HL-60 (cell line): Measurements from ENCODE around the gene DOCK9.

ENCODE experiments used
- DNase-seq, 2 experiments: peaks; one replicate each; pipeline ENCODE4 v3.0.0-alpha.2; 2010 to 2020; ENCODE audit warnings: low read depth in 1 of 2, low spot score in 1 of 2
- H3K27ac ChIP-seq: fragments of 250-450 bp; sonication (Bioruptor Pico); replicated peaks from 2 replicates; pipeline ENCODE4 v1.5.1; 2020; ENCODE audit warnings: mild to moderate bottlenecking, moderate library complexity
- H3K27me3 ChIP-seq: fragments of 250-450 bp; sonication (Bioruptor Pico); 2 replicates; pipeline ENCODE4 v1.5.1; 2021; ENCODE audit warnings: mild to moderate bottlenecking, moderate library complexity; ENCODE audit not compliant: insufficient read depth, poor library complexity, severe bottlenecking
- H3K4me3 ChIP-seq: replicated peaks from 2 replicates; pipeline ENCODE4 v1.5.1; 2011; ENCODE audit warnings: mild to moderate bottlenecking, control low read depth, low read length; ENCODE audit not compliant: insufficient read depth
- GABPA ChIP-seq: IDR thresholded peaks from 2 replicates; pipeline ENCODE4 v1.6.1; 2012; ENCODE audit warnings: low read depth
- POLR2AphosphoS5 ChIP-seq: IDR thresholded peaks from 2 replicates; pipeline ENCODE4 v1.6.1; 2012; ENCODE audit warnings: low read depth
- SPI1 ChIP-seq: IDR thresholded peaks from 2 replicates; pipeline ENCODE4 v1.6.1; 2012; ENCODE audit warnings: low read depth, mild to moderate bottlenecking, borderline replicate concordance
- TF ChIP-seq, protein P1 (sequence below): IDR thresholded peaks from one replicate; pipeline ENCODE4 v1.5.1; 2011; ENCODE audit warnings: low read length, control low read depth, inconsistent platforms; ENCODE audit not compliant: insufficient read depth
- TF ChIP-seq, protein P2 (sequence below): IDR thresholded peaks from 2 replicates; pipeline ENCODE4 v1.6.1; 2012; ENCODE audit warnings: low read depth; ENCODE audit not compliant: insufficient replicate concordance

DOCK9 gene

DNA sequence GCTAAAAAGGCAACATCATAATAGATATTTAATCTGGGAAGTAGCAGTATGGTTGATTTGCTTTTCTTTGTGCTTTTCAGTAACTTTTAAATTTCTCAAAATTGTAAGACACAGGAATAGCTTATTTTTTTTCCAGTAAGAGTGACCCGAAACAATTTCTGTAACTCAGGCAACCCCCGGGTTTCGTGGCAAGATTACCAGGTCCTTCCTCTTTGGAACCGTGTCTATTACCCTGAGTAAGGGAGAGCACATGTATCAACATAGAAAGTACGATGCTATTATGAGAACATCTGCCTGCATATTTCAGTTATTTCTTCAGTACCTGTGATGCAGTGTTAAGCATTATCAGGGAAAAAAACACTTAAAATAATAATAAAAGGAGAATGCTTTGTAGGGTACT lies 64.1 kb downstream of the DOCK9 start:
- no peak for DNase-seq
- Histone ChIP-seq H3K27me3 (peaks cover 21% of the 10 kb centered on the region), H3K27ac (no peak overlapping the region), H3K4me3 (no peak overlapping the region)
- no peak for TF ChIP-seq SPI1
- TF ChIP-seq, protein P1, sequence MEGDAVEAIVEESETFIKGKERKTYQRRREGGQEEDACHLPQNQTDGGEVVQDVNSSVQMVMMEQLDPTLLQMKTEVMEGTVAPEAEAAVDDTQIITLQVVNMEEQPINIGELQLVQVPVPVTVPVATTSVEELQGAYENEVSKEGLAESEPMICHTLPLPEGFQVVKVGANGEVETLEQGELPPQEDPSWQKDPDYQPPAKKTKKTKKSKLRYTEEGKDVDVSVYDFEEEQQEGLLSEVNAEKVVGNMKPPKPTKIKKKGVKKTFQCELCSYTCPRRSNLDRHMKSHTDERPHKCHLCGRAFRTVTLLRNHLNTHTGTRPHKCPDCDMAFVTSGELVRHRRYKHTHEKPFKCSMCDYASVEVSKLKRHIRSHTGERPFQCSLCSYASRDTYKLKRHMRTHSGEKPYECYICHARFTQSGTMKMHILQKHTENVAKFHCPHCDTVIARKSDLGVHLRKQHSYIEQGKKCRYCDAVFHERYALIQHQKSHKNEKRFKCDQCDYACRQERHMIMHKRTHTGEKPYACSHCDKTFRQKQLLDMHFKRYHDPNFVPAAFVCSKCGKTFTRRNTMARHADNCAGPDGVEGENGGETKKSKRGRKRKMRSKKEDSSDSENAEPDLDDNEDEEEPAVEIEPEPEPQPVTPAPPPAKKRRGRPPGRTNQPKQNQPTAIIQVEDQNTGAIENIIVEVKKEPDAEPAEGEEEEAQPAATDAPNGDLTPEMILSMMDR, result no peak
- no peak for TF ChIP-seq POLR2AphosphoS5
- TF ChIP-seq GABPA, result no peak
- TF ChIP-seq, protein P2, sequence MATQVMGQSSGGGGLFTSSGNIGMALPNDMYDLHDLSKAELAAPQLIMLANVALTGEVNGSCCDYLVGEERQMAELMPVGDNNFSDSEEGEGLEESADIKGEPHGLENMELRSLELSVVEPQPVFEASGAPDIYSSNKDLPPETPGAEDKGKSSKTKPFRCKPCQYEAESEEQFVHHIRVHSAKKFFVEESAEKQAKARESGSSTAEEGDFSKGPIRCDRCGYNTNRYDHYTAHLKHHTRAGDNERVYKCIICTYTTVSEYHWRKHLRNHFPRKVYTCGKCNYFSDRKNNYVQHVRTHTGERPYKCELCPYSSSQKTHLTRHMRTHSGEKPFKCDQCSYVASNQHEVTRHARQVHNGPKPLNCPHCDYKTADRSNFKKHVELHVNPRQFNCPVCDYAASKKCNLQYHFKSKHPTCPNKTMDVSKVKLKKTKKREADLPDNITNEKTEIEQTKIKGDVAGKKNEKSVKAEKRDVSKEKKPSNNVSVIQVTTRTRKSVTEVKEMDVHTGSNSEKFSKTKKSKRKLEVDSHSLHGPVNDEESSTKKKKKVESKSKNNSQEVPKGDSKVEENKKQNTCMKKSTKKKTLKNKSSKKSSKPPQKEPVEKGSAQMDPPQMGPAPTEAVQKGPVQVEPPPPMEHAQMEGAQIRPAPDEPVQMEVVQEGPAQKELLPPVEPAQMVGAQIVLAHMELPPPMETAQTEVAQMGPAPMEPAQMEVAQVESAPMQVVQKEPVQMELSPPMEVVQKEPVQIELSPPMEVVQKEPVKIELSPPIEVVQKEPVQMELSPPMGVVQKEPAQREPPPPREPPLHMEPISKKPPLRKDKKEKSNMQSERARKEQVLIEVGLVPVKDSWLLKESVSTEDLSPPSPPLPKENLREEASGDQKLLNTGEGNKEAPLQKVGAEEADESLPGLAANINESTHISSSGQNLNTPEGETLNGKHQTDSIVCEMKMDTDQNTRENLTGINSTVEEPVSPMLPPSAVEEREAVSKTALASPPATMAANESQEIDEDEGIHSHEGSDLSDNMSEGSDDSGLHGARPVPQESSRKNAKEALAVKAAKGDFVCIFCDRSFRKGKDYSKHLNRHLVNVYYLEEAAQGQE, result no peak

DNA sequence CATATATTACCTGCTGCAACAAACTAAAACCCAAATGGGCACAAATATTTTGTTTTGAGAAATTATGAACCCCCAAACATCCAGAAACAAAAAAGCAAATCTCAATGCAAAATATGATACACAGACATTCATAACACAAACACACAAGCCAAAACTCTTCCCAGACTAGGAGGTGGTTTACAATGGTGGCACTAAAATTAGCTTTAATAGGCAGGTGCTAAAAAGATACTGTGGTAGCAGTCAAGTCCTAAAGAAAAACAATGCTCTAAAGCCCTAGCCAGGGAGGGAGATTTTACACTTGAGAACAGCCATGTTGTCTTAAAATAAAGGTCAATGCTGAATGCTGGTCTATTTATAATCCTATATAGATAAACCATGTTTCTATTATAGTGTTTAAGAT lies 65.0 kb downstream of the DOCK9 start:
- TF ChIP-seq POLR2AphosphoS5 (no peak), GABPA (no peak), SPI1 (no peak)
- TF ChIP-seq, protein P2, result no peak
- TF ChIP-seq, protein P1, result no peak
- no peak overlapping the region for H3K27ac ChIP-seq
- no peak for DNase-seq
- H3K4me3 ChIP-seq, result no peak overlapping the region
- peaks cover 28% of the 10 kb centered on the region for H3K27me3 ChIP-seq

DNA sequence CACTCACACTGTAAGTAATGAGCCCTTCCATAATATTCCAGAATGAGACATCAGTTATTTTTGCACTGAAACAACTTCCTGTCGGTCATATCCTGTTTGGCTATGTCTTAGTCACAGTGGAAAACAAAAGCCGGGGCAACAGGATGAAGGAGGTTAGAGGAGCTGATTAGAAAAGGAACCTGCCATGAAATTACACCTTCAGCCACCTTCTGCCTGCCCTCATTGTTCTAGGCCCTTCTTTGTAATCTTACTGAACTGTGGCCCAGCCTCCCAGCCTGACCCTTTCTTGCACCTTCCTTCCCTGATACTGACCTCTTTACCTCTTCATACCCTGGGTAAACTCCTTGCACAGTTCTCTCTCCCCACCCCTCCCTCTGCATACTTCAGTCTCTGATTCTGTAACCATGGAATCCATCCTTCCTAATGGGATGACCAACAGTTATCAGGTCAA lies 67.3 kb downstream of the DOCK9 start:
- Histone ChIP-seq H3K27me3 (peaks cover 33% of the 10 kb centered on the region), H3K27ac (no peak overlapping the region), H3K4me3 (no peak overlapping the region)
- DNase-seq, result no peak
- TF ChIP-seq, protein P2, result no peak
- TF ChIP-seq POLR2AphosphoS5 (no peak), SPI1 (no peak), GABPA (no peak)
- TF ChIP-seq, protein P1, result no peak
